Activated effector memory CD4-positive, alpha-beta T cell treated with Interleukin-2 at 50 U/mL for 16 hours (primary cell): ENCODE results near the gene FAM217B.
"Not testable (repeated sequence)": the region's sequence is repeated elsewhere in the genome, so short reads cannot be mapped to it uniquely, and the experiment has no call there.

Experiments used
- DNase-seq: peaks from one replicate; pipeline ENCODE4 v3.0.0-alpha.2; 2020

The FAM217B gene

DNA sequence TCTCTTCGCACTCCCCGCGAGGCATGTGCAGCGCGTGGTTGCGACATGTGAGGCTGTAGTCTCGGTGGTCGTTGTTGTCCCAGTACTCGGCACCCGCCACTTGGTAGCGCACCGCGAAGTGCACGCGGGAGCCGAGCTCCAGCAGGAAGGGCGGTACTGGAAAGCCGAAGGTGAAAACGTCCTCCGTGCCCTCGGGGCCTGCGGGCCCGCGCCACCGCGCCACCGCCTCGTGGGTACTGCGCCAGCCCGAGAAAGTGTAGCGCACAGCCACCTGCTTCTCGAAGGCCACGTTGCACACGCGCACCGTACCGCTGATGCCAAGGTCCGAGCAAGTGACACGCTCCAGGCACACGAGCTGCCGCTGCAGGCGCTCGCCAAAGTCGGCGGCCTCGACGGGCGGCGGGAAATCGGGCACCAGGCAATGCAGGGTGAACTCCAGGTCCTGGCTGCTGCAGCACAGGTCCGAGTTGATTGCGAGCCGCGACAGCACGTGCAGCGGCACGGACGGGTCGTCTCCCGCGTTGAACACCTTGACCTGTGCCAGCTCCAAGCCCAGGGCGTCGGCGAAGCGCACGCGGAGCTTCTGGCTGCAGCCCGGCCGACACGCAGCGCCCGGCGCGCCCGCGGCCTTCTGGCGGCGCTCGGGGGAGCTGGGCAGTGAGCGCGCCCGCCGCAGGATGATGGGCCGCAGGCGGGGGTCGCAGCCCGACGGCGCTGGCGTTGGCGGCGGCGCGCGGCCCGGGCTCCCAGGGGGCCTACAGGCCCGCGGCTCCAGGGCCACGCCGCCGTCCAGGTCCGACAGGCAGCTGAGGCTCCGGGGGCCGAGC lies 924 bp upstream of the FAM217B start:
- no peak for DNase-seq

DNA sequence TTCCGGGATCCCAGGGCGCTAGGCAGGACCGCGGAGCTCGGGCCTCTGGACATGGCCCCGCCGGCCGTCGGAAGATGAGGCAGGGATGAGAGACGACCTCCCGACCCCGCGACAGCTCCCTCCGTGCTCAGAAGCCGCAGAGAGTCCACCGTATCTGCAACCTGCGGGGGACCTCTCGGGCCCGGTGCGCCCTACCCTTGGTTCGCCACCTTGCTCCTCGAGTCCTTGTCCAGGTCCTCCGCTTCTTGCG lies 385 bp upstream of the FAM217B start:
- DNase-seq = no peak

DNA sequence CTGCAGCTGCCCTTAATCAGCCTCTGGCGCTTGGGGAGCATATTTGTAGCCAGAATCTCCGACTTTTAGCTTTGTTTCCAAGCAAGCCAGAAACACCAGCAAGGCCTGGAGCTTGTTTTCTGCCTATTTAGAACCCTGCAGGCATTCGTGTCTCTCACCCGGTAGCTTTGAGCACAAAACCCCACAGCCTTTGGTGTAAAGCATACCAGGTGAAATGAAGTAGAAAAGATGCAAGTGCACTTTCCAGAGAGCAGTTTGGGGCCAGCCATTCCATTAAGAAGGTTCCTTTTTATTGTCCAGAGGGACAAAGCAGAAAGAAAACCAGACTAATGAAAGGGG lies 736 bp downstream of the FAM217B start:
- DNase-seq = no peak

DNA sequence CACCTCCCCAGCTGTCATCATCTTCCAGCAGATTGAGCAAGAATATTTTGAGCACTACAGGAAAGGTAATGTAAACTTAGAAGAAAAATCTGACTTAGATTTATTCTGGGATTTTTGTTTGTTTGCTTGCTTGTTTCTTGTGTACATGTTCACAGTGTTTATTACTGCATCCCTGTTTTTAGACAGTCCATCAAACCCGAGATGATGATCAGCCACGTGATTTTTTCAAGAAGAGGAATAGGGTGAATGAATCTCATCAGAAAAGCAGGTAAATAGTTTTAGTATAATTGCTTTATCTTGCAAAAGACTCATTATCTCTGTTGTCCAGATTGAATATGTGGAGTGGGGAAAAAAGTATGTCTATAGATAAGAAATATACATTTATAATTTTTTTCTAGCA lies 2.1 kb downstream of the FAM217B start:
- DNase-seq = no peak

DNA sequence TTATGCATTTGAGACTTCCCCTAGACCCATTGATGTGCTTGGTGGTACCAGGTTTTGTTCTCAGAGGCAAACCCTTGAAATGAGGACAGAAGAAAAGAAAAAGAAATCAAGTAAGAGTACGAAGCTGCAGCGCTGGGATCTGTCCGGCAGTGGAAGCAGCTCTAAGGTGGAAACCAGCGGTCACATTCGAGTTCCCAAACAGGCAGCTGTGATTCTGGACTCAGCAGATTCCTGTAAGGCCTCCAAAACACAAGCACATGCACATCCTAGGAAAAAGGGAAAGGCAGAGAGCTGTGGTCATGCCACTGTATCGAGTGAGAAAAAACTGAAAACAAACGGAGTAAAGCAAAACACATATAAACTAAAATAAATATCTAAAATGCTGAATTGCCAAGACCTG lies 4.5 kb downstream of the FAM217B start:
- no peak for DNase-seq

DNA sequence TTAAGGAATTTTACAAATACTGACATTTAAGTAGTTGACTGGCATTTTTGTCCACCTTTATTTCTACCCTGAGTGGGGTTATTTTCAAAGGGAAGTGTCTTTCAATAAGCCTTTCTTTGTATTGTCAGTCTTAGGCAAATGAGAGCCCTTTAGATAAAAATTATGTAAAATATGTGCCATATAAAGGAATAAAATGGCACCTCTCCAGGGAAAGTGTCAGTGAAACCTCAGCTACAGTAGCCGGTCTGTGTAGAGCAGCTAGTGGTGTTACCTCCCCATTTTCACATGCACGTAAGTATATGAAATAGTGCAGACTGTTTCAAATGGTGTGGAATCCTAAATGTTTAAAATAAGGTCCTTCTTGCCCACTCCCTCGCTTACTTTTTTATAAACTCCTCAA lies 5.0 kb downstream of the FAM217B start:
- DNase-seq = no peak

DNA sequence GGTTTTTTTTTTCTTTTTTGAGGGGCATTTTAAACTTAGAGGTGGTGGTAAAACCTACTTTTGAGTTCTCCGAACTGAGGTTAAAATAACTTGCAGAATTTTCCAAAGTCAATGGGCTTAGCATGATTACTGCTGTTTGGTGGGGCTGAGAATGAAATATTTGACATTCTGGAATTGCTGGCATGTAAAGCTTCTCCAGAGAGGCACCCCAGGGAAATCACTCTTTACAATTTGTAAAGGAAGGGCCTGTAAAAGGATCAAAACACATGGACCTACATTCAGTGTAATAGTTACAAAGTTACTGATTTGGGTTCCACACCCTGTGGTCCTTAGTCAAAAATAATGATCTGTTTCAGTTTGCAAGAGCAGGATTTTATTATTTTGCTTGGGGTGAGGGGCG lies 5.5 kb downstream of the FAM217B start:
- no peak for DNase-seq

DNA sequence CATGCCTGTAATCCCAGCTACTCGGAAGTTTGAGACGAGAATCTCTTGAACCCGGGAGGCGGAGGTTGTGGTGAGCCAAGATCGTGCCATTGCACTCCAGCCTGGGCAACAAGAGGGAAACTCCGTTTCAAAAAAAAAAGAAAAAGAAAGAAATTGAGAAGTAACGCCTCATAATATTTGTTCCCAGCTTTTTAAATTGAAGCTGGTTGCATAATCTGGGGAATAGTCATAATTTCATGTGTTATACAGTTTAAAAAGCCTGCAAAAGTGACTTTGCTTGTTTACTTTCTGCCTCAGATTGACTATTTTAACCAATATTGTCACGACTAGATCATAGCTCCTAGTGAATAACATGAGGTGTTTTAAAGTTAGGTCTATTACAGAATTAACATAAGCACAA lies 7.2 kb downstream of the FAM217B start:
- no peak for DNase-seq

DNA sequence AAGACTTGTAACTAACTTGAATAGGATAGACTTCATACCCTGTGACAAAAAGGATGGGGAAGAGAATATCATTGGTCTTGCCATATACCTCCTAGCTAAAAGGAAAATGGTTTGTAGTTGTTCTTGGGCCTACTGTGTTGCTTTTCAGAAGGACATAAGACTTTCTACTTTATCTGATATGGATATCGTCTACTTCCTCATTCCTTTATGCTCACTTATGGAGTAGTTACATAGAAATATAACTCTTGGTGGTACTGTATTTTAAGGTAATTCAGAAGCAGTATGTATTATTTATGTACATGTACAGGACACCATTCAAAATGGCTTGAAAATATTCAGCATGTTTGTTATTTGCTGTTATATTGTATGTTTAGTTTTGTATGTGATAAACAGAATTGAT lies 8.0 kb downstream of the FAM217B start:
- no peak for DNase-seq

DNA sequence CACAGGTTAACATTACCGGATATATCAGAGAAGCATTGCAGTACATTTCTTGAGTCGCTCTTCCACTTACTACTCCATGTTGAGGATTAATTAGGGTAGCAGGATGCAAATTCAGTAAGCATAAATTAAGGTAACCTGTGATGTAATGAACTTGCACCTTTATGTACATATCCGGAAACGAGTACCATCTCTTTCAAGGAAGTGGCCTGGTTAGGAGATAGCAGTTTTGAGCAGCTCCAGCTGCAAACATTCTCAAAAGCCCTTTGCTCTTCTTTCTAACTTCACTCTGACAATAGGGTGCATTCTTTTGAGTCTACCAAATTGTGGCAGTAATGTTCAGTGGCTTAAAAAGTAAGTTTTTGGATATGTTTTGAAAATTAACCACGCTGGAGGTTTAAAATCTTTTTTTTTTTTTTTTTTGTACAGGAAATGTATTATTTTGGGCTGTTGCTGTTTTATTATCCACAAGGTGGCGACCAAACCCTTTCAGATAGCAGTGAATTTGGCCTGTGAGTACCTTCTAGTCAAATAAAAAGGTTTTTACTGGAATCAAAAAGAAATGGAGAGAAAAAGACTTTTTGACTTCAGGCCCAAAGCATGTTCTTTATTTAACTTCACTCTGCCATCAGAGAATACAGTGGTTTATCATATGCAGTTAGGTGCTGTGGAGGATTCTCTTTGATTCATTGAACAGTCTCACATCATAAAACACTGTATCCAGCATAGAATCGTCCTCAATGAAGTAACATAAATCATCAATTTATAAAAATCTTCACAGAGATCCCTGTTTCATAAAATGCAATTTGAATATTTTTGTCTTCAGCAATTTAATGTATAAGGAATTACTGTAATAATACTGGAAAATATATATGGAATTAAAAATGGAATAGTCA lies 8.9 kb downstream of the FAM217B start:
- no peak for DNase-seq

DNA sequence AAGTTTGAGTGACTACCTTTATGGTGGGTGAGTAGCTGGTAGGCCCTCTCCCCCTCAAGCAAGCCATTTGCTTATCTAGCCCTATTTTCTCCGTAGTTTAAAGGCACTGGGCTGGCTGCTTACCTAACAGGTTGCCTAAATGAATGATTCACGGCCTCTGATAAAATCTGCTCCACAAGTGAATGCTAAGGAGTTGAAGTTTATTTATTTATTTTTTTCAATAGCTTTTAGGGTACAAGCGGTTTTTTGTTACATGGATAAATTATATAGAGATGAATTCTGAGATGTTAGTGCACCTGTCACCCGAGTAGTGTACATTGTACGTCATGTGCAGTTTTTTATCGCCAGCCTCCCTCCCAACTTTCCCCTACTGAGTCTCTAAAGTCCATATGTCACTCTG lies 9.7 kb downstream of the FAM217B start:
- DNase-seq = no peak

DNA sequence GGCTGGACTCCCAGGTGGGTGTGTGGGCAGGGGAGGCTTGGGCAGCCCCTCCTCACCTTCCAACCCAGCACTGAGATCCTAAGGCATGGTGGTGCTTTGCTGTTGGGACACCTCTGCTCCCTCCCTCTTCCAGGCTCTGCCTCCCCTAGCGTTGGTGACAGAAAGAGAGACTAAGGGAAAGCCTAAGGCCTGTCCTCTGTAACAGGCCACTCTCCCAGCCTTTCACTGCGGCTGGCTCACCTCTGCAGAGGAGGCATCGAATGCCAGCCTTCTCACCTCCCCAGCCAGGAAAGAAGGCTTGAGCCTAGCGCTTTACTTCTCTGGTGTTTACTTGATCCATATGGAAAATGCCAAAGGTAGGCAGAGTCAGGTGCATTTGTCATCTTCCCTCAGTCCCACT lies 14.5 kb downstream of the FAM217B start:
- no peak for DNase-seq

DNA sequence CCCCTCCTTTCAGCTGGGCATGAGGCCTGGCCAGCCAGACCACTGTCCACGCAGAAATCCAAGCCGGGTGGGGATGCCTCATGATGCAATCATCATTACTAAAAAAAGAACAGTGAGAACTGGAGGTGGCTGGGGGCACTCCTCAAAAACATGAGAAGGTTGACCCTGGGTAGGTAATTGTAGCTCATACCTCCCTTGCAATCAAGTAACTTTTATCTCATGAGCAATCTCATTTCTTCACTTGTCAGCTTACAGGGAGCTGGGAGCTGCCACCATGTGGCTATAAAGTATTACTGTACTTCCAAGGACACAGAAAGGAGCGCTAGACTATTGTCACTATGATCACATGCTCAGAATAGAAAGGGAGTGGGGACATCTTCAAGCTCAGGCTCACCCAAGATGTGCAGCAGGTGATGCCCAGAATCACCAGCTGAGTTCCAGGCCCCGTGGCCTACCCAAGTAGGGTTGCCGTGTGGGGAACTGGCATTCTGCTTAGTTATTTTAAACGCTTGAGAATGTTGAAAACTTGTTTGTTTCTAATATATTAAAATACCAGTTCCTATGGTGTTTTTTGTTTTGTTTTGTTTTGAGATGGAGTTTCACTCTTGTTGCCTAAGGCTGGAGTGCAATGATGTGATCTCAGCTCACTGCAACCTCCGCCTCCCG lies 15.1 kb downstream of the FAM217B start:
- no peak for DNase-seq

DNA sequence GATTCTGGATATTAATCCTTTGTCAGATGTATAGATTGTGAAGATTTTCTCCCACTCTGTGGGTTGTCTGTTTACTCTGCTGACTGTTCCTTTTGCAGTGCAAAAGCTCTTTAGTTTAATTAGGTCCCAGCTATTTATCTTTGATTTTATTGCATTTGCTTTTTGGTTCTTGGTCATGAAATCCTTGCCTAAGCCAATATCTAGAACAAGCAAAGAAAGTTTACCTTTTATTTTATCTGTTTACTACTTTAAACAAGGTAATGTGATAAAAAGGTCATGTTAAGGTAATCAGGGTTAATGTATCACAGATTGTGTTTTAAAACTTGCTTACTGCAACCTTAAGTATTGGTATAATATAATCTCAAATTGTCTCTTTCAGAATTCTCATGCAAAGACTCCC lies 17.4 kb downstream of the FAM217B start:
- DNase-seq = not testable (repeated sequence)

DNA sequence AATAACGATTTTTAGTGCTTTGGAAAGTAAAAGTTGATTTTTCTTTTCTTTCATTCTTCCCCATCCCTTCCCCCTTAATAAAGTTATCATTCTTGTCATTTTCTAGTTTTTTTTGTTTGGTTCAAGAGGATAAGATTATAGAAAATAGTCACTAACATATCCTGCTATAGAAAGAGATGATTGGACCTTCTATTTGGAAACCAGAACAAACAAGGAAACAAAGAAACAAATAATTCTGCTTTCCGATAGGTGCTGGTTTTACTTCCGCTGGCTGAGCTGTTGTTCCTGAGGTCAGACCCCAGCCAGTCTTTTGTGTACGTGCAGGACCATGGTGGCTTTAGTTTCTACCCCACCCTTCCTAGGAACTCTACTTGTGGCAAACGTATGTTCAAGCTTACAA lies 17.9 kb downstream of the FAM217B start, which contains the start of gene CDH26:
Gene CDH26, plus strand, starts transcription at position 301 of the 400 bp plus-strand sequence. CDS start 304 bp downstream, outside the sequence.
- no peak for DNase-seq

DNA sequence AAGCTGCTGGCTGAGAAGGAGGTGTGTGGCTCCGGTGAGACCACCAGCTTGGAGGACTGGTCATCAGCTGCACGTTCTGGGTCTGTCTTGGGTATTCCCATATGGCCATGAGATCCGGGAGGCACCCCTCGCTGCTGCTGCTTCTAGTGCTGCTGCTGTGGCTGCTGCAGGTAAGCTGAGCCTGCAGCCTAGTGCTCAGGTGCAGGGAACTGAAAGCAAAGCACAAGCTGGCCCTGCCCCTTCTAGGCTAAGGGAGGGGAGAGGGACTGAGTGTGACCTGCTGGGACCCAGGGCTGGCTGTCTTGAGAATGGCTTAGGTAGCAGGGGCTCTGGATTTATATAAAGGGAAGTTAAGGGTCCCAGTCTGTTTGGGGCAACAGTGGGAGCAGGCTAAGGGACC lies 18.4 kb downstream of the FAM217B start:
- no peak for DNase-seq

DNA sequence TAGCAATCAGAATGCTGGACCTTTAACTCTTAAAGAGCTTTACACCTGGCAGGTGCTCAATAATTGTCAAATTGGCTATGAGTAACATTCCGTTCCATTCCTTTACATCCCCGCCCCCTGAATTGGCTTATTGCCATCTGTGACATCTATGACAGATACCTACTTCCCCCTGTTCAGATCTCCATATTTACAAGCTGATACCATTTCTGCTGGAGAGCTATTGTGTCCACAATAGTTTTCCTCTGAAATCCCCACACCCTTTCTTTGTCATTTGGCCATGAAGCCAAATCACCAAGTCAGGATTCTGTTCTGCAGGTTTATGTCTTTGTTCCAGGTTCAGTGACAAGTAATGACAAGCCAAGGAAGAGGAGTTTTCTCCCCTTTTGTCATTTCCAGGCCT lies 21.2 kb downstream of the FAM217B start:
- no peak for DNase-seq

DNA sequence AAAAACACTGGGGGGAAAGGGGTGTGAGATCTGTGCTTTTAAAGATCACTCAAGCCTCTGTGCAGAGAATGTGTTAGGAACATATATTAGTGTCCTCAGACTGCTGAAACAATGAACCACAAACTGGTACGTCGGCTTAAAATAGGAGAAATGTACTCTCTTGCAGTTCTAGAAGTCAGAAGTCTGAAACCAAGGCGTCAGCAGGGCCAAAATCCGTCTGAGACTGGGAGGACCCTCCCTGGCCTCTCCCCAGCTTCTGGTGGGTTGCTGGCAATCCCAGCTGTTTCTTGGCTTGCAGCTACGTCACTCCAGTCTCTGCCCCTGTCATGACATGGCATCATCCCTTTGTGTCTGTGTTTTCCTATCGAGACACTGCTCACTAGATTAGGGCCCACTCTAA lies 22.0 kb downstream of the FAM217B start:
- no peak for DNase-seq

DNA sequence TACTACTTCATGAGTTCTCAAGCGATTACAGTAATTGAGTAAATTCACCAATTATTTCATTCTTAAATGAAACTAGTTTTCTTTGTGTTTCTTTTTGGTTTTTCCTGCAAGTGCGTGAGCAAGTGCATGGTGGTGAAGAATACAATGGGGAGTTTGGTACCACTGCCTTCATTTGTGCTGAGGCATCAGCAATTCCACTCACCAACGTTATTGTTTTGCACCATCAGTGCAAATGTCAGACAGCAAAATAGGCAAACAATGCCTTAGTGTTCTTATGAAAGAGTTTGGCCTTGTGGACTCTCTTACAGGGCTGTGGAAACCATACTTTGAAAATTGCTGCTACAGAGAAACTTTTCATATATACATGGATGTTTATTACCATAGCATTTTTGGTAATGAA lies 26.2 kb downstream of the FAM217B start:
- no peak for DNase-seq

DNA sequence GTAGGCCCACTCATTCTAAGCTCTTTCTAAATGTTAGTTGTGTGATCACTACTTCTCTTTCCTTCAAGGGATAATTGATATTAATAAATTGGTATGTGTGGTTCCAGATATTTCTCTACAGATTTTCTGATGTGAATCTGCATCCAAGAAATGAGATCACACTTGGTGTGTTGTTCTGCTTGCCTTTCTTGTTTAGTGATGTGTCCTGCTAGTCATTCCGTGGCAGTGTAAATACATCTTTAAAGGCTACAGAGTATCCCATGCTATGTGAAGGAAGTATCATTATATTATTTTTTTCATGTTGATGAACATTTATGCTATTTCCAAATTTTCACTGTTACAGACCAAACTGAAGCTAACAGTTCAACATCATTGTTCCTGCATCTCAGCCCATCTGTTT lies 31.2 kb downstream of the FAM217B start:
- DNase-seq = no peak

DNA sequence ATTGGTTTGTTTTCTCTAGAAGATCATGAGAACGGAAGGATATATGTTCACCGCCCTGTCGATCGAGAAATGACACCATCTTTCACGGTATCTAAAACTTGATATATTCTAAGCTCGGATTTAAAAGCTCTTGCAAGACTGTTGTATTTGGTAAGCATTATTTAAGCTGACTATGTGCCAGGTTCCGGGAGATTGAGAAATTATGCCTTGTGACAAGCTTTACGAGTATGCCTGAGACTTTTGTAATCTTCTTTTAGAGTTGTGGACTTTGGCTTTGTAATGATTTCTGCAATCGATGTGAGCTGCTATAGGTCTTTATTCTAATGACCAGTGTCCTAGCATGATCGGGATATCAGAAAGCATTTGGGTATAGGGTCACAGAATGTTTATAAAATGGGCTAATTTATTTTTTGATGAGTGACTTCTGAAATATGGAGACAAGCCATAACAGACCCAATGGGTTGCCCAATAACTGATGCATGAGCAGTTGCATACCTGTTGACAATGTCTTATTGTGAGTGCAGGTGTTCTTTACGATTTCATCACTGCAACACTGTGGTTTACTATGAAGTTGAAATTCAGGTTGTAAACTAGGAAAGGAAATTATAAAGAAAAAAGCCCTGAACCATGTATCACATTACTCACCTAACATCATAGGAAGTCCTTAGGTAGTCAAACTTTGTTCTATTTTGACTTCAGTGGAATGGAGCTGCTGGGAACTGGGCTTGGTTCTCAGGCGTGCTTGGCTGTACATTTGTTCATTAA lies 32.0 kb downstream of the FAM217B start:
- no peak for DNase-seq

DNA sequence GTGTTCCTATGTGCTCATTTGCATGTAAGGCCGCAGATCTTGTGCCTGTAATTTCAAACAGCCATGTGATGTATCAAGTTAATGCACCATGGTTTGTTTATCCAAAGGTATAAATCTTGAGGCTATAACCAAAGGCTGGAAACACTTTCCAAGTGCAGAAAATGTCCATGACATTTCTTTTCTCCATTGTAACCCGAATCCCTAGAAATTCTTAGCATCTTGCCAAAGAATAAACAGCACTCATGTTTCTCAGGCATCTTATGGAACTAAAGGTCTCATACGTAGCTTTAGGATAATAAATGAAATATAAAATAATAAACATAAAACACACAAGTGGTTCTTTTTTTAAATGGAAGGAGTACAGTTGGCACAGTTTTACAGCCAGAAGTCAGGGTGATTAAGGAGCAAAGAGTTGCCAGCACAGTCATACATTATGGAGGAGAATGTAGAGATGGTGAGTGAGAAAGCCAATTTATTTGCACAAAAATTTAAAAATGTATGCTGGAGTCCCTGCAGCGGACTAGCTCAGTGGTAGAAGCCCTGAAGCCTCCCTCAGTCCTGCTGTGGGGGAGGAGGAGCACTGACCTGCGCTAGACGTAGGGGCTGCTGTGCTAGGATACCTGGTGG lies 36.1 kb downstream of the FAM217B start:
- DNase-seq = no peak

DNA sequence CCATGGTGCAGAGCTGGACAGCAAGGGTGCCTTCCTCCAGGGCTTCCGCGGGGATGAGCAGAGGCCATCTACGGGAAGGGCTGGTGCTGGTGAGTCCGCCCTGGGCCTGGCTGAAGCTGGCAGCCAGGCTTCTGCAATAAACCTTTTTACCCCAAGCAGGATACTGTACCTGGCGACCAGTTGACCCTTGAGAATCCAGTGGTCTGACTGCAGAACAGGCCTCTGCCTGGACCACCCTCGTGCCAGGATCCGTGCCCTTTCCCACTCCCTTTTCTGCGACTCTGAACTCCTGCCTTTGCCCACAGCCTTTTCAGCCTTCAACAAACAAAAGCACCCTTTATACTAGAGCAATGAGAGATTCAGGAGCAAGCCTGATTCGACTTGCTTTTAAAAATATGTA lies 36.9 kb downstream of the FAM217B start:
- DNase-seq = no peak
